HepG2 (cell line): ENCODE results near the gene RBP4. TPM values are rescaled to one million over a fixed set of nuclear protein-coding genes. Genes with fewer than 3 reads are reported as not detected.

Experiments used
- CSRNP2 ChIP-seq: sonication (generic); formaldehyde crosslinking; conservative IDR thresholded peaks from 2 replicates; pipeline ENCODE4 v1.8.0; 2022; ENCODE audit warnings: low read depth, missing genetic modification reagents
- FOSL2 ChIP-seq: sonication (generic); formaldehyde crosslinking; IDR thresholded peaks from 2 replicates; pipeline ENCODE4 v1.4.0; 2020; ENCODE audit warnings: missing genetic modification reagents
- FOXA1 ChIP-seq, 2 experiments: fragments of 450-650 bp in 1 of 2; sonication (generic) in 1 of 2; formaldehyde crosslinking in 1 of 2; IDR thresholded peaks; 2 replicates each; pipeline versions ENCODE4 v1.4.0 to v1.6.1; 2016 to 2020; ENCODE audit warnings: missing genetic modification reagents in 1 of 2
- FOXC1 ChIP-seq: sonication (generic); formaldehyde crosslinking; IDR thresholded peaks from 2 replicates; pipeline ENCODE4 v1.8.0; 2022; ENCODE audit warnings: mild to moderate bottlenecking, missing genetic modification reagents, borderline replicate concordance
- IRF9 ChIP-seq: sonication (generic); formaldehyde crosslinking; IDR thresholded peaks from 2 replicates; pipeline ENCODE4 v1.8.0; 2022; ENCODE audit warnings: missing genetic modification reagents, mild to moderate bottlenecking, borderline replicate concordance
- LCORL ChIP-seq, 2 experiments: fragments of 450-650 bp in 1 of 2; sonication (generic) in 1 of 2; formaldehyde crosslinking in 1 of 2; IDR thresholded peaks; 2 replicates each; pipeline versions ENCODE4 v1.5.0 to v1.6.1; 2017 to 2020; ENCODE audit warnings: antibody characterized with exemption in 1 of 2, missing genetic modification reagents in 1 of 2
- NFE2 ChIP-seq: sonication (generic); formaldehyde crosslinking; IDR thresholded peaks from 2 replicates; pipeline ENCODE4 v1.4.0; 2020; ENCODE audit warnings: missing genetic modification reagents
- NFIC ChIP-seq: IDR thresholded peaks from 2 replicates; pipeline ENCODE4 v1.6.1; 2012; ENCODE audit warnings: mild to moderate bottlenecking, low read length, inconsistent platforms
- NR2C2 ChIP-seq: sonication (generic); formaldehyde crosslinking; IDR thresholded peaks from 2 replicates; pipeline ENCODE4 v1.4.0; 2020; ENCODE audit warnings: missing genetic modification reagents, mild to moderate bottlenecking, moderate library complexity, borderline replicate concordance
- PBX3 ChIP-seq: sonication (generic); formaldehyde crosslinking; IDR thresholded peaks from 2 replicates; pipeline ENCODE4 v1.8.1; 2023; ENCODE audit warnings: missing genetic modification reagents, inconsistent platforms, borderline replicate concordance
- SUZ12 ChIP-seq: fragments of 150-350 bp; IDR thresholded peaks from 2 replicates; pipeline ENCODE4 v1.6.1; 2014; ENCODE audit warnings: low read depth, low read length
- TOPORS ChIP-seq: sonication (generic); formaldehyde crosslinking; IDR thresholded peaks from 2 replicates; pipeline ENCODE4 v1.8.0; 2023; ENCODE audit warnings: mild to moderate bottlenecking, missing genetic modification reagents
- YEATS2 ChIP-seq: sonication (generic); formaldehyde crosslinking; IDR thresholded peaks from 2 replicates; pipeline ENCODE4 v1.4.0; 2020; ENCODE audit warnings: missing genetic modification reagents, borderline replicate concordance
- ZBTB44 ChIP-seq: sonication (generic); formaldehyde crosslinking; IDR thresholded peaks from 2 replicates; pipeline ENCODE4 v1.4.0; 2020; ENCODE audit warnings: missing genetic modification reagents
- ZC3H4 ChIP-seq: sonication (generic); formaldehyde crosslinking; IDR thresholded peaks from 2 replicates; pipeline ENCODE4 v1.4.0; 2020; ENCODE audit warnings: missing genetic modification reagents, borderline replicate concordance
- ZNF121 ChIP-seq: sonication (generic); formaldehyde crosslinking; IDR thresholded peaks from 2 replicates; pipeline ENCODE4 v1.5.0; 2020; ENCODE audit warnings: mild to moderate bottlenecking, missing genetic modification reagents
- ZNF484 ChIP-seq: sonication (generic); formaldehyde crosslinking; IDR thresholded peaks from 2 replicates; pipeline ENCODE4 v1.5.1; 2020; ENCODE audit warnings: mild to moderate bottlenecking, low read depth, missing genetic modification reagents, borderline replicate concordance
- ZNF747 ChIP-seq: sonication (generic); formaldehyde crosslinking; IDR thresholded peaks from 2 replicates; pipeline ENCODE4 v1.8.1; 2023; ENCODE audit warnings: missing genetic modification reagents, mild to moderate bottlenecking, borderline replicate concordance
- ZNF772 ChIP-seq: sonication (generic); formaldehyde crosslinking; IDR thresholded peaks from 2 replicates; pipeline ENCODE4 v1.5.0; 2020; ENCODE audit warnings: mild to moderate bottlenecking, missing genetic modification reagents
- ZNF781 ChIP-seq: sonication (generic); formaldehyde crosslinking; IDR thresholded peaks from 2 replicates; pipeline ENCODE4 v1.5.1; 2020; ENCODE audit warnings: borderline replicate concordance, mild to moderate bottlenecking, missing genetic modification reagents; ENCODE audit errors: not compliant biosample characterization
- polyA plus RNA-seq, 8 experiments: library from polyadenylated mRNA; depleted of rRNA in 3 of 8; stranded (reverse) in 7 of 8; unstranded in 1 of 8; fragments of >200 nt; fragmentation: Illumina TruSeq in 4 of 8; extraction: Trizol in 4 of 8; gene quantifications; 2 replicates each; pipeline versions ENCODE4 v1.2.1 to v1.2.3, GENCODE V29; 2011 to 2016; ENCODE audit warnings: low read depth in 4 of 8, missing spikeins in 1 of 8, mixed read lengths in 1 of 8; ENCODE audit not compliant: insufficient read depth in 1 of 8
- total RNA-seq, 5 experiments: library from RNA; depleted of rRNA; stranded (reverse); fragments of >200 nt; fragmentation: Illumina TruSeq; extraction: Trizol; gene quantifications; 2 replicates each; pipeline ENCODE4 v1.2.3, GENCODE V29; 2016; ENCODE audit warnings: low read depth in 1 of 5
- TF ChIP-seq, protein P1 (sequence below): IDR thresholded peaks from 2 replicates; pipeline ENCODE4 v1.4.0; 2020; ENCODE audit warnings: mild to moderate bottlenecking, missing genetic modification reagents

Gene RBP4
- total and polyA plus RNA-seq, 2 of the 13 experiments (the other 11 are each of a cell fraction or from before 2014, with no cell fraction given) = 642 to 931 TPM

- no peak for TF ChIP-seq ZNF121 (CRISPR knock-in tag)
- TF ChIP-seq ZBTB44 (CRISPR knock-in tag) = no peak
- TF ChIP-seq ZNF772 (CRISPR knock-in tag) = no peak
- no peak for TF ChIP-seq PBX3 (CRISPR knock-in tag)
- TF ChIP-seq ZNF781 (CRISPR knock-in tag) = no peak
- TF ChIP-seq LCORL (IDR thresholded peaks at IDR 0.05) = no peak
- TF ChIP-seq LCORL (CRISPR knock-in tag; IDR thresholded peaks at IDR 0.05) = no peak
- no peak for TF ChIP-seq ZNF484 (CRISPR knock-in tag)
- TF ChIP-seq SUZ12 = no peak
- no peak for TF ChIP-seq YEATS2
- no peak for TF ChIP-seq IRF9
- TF ChIP-seq NFE2 = no peak
- no peak for TF ChIP-seq CSRNP2 (CRISPR knock-in tag)
- TF ChIP-seq ZC3H4 (CRISPR knock-in tag) = no peak
- TF ChIP-seq NR2C2 (CRISPR knock-in tag) = no peak
- TF ChIP-seq FOSL2 (CRISPR knock-in tag) = peak; percentile 82
- TF ChIP-seq ZNF747 (CRISPR knock-in tag) = no peak
- no peak for TF ChIP-seq FOXA1 (IDR thresholded peaks at IDR 0.05)
- TF ChIP-seq FOXA1 (CRISPR knock-in tag; IDR thresholded peaks at IDR 0.05) = peak; percentile 35; the same call in 1 of the 2 replicates
- TF ChIP-seq, protein P1, sequence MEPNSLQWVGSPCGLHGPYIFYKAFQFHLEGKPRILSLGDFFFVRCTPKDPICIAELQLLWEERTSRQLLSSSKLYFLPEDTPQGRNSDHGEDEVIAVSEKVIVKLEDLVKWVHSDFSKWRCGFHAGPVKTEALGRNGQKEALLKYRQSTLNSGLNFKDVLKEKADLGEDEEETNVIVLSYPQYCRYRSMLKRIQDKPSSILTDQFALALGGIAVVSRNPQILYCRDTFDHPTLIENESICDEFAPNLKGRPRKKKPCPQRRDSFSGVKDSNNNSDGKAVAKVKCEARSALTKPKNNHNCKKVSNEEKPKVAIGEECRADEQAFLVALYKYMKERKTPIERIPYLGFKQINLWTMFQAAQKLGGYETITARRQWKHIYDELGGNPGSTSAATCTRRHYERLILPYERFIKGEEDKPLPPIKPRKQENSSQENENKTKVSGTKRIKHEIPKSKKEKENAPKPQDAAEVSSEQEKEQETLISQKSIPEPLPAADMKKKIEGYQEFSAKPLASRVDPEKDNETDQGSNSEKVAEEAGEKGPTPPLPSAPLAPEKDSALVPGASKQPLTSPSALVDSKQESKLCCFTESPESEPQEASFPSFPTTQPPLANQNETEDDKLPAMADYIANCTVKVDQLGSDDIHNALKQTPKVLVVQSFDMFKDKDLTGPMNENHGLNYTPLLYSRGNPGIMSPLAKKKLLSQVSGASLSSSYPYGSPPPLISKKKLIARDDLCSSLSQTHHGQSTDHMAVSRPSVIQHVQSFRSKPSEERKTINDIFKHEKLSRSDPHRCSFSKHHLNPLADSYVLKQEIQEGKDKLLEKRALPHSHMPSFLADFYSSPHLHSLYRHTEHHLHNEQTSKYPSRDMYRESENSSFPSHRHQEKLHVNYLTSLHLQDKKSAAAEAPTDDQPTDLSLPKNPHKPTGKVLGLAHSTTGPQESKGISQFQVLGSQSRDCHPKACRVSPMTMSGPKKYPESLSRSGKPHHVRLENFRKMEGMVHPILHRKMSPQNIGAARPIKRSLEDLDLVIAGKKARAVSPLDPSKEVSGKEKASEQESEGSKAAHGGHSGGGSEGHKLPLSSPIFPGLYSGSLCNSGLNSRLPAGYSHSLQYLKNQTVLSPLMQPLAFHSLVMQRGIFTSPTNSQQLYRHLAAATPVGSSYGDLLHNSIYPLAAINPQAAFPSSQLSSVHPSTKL = peak; percentile 62
- TF ChIP-seq FOXC1 (CRISPR knock-in tag) = no peak
- TF ChIP-seq TOPORS (CRISPR knock-in tag) = no peak
- TF ChIP-seq NFIC = no peak
These were observed 21.9 kb downstream of the RBP4 start (continued) for GRCh38 chr10:93579089-93579488.
